22Rv1 (cell line): ENCODE measurements around the gene RRM2.

Source experiments
- CTCF ChIP-seq: fragments of 450-650 bp; IDR thresholded peaks from 2 replicates; pipeline ENCODE4 v1.5.1; 2017; ENCODE audit warnings: mild to moderate bottlenecking
- ZFX ChIP-seq: fragments of 450-650 bp; IDR thresholded peaks from 2 replicates; pipeline ENCODE4 v1.6.1; 2017; ENCODE audit warnings: antibody characterized with exemption, borderline replicate concordance

DNA sequence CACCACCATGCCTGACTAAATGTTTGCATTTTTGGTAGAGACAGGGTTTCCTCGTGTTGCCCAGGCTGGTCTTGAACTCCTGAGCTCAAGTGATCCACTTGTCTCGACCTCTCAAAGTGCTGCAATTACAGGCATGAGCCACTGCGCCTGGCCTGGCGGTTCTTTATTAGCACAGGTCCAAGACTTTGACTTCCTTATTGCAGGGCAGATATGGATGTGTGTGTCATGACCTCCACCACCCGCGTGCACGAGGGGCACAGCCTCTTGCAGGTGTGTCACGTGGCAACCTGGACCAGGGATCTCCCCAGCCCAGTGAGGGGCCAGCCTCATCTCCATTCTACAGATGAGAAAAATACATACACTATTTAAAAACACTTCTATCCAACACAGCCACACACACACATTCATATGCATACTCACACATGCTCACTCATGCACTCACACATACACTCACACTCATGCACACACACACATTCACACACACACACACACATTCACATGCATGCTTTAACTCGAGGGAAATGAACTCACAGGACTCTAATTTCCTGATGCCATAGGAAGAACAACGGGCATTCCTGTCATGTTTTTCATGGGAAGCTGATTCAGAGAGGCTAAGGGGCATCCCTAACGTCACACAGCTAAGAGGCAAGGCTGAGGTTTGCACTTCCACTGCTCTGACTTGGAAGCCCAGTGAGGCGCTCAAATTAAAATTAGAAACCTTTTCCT, 38.8 kb downstream of the RRM2 start:
- TF ChIP-seq CTCF (no peak), ZFX (no peak)
